GM03348 (cell line): ENCODE measurements around the gene RETREG2.
"Not testable (repeated sequence)": the region's sequence is repeated elsewhere in the genome, so short reads cannot be mapped to it uniquely, and the experiment has no call there.

Source experiments
- DNase-seq: peaks from one replicate; pipeline ENCODE4 v3.0.0; 2012; ENCODE audit warnings: low spot score

The RETREG2 gene

DNA sequence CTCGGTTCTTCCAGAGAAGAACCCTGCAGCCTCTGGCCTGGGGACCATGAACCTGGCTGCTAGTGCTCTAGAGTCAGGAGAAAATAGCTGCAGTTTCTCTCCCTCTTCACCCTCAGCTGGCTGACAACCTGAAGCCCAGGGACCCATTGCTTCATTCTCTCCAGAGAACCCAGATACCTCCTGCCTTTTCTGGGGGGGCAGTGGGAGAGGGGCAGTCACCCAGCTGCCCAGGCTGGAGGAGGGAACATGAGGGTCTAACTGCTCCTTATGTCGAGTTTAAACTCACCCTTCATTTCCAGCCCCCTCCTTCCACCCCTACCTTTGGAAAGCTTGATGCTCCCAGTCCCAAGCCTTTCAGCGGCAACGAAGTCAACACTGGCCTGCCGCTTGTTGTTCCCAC is 20.9 kb downstream of the RETREG2 start:
- DNase-seq: no peak

DNA sequence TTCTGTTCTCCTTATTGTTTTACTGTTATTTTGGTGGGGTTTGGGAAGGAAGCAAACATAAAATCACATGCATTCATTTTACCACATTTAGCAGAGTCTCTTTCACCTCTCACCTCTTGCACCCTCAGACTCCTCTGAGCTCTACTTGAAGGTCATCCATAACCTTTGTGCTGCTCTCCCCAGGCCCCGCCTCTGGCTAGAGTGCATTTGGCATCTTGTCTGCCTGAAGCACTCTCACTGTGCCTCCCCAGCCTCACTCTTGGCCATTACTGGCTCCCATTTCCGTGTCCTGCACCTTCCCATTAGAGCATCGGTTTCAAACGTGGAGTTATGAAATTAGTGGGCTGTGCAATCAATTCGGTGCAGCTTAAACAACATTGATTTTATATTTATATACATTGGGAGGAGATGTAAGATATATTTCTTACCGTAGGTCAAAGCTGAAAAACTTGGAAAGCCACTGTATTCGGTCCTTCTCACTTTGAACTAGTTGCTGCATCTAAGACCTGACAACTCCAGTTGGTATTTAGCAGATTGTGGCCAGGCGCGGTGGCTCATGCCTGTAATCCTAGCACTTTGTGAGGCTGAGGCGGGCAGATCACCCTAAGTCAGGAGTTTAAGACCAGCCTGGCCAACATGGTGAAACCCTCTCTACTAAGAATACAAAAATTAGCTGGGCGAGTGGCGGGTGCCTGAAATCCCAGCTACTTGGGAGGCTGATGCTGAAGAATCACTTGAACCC is 21.6 kb downstream of the RETREG2 start:
- DNase-seq: no peak

DNA sequence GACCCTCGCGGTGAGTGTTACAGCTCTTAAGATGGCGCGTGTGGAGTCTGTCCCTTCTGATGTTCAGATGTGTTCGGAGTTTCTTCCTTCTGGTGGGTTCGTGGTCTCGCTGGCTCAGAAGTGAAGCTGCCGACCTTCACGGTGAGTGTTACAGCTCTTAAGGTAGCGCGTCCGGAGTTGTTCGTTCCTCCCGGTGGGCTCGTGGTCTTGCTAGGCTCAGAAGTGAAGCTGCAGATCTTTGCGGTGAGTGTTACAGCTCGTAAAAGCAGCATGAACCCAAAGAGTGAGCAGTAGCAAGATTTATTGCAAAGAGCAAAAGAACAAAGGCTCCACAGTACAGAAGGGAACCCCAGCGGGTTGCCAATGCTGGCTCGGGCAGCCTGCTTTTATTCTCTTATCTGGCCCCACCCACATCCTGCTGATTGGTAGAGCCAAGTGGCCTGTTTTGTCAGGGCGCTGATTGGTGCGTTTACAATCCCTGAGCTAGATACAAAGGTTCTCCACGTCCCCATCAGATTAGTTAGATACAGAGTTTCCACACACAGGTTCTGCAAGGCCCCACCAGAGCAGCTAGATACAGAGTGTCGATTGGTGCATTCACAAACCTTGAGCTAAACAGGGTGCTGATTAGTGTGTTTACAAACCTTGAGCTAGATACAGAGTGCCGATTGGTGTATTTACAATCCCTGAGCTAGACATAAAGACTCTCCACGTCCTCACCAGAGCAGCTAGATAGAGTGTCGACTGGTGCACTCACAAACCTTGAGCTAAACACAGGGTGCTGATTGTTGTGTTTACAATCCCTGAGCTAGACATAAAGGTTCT is 22.6 kb downstream of the RETREG2 start:
- not testable (repeated sequence) for DNase-seq

DNA sequence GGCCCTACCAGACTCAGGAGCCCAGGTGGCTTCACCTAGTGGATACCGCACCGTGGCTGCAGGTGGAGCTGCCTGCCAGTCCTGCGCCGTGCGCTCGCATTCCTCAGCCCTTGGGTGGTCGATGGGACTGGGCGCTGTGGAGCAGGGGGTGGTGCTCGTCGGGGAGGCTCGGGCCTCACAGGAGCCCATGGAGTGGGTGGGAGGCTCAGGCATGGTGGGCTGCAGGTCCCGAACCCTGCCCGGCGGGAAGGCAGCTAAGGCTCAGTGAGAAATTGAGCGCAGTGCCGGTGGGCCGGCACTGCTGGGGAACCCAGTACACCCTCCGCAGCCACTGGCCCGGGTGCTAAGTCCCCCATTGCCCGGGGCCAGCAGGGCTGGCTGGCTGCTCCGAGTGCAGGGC is 23.3 kb downstream of the RETREG2 start:
- not testable (repeated sequence) for DNase-seq

DNA sequence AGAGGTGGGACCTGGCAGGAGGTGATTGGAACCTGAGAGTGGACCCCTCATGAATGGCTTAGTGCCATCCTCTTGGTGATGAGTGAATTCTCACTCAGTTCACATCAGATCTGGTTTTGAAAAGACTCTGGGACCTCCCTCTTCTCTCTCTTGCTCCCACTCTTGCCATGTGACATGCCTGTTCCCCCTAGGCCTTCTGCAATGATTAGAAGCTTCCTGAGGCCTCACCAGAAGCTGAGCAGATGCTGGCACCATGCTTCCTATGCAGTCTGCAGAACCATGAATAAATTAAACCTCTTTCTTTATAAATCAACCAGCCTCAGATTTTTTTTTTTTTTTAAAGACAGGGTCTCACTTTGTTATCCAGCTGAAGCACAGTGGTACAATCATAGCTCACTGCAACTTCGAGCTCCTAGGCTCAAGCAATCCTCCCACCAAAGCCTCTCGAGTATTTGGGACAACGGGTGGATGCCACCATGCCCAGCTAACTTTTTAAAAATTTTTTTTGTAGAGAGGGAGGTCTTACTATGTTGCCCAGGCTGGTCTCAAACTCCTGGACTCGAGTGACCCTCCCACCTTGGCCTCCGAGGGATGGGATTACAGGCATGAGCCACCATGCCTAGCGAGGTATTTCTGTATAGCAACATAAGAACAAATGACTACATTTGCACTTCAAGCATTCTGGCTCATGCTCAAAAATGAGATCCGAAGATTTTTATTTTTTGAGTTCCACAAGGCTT is 26.5 kb downstream of the RETREG2 start:
- DNase-seq: no peak

DNA sequence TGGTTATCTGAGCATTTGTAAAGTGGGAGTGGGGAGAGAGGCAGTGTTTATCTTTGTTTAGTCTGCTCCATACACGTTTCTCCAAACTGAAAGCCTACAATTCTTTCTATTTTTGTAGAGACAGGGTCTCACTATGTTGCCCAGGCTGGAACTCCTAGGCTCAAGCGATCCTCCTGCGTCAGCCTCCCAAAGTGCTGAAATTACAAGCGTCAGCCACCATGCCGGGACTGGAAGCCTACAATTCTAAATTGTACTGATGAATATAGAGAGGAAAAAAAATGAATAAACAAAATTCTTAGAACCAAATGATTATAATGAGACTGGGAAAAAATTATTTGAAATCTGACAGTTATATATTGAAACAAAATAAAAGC is 27.1 kb downstream of the RETREG2 start:
- no peak for DNase-seq

DNA sequence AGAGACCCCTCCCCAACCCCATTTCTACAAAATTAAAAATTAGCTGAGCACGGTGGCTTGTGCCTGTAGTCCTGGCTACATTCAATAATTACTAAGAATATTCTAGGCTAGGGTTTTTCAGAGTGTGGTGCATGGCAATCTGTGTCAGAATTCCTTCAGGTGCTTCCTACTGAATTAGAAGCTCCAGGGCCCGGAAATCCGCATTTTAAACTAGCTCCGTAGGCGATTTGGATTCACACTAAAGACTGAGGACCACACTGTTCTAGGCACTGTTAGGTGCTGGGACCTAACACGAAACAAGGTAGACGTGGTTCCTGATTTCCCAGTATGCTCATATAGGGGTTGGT is 27.9 kb downstream of the RETREG2 start:
- no peak for DNase-seq

DNA sequence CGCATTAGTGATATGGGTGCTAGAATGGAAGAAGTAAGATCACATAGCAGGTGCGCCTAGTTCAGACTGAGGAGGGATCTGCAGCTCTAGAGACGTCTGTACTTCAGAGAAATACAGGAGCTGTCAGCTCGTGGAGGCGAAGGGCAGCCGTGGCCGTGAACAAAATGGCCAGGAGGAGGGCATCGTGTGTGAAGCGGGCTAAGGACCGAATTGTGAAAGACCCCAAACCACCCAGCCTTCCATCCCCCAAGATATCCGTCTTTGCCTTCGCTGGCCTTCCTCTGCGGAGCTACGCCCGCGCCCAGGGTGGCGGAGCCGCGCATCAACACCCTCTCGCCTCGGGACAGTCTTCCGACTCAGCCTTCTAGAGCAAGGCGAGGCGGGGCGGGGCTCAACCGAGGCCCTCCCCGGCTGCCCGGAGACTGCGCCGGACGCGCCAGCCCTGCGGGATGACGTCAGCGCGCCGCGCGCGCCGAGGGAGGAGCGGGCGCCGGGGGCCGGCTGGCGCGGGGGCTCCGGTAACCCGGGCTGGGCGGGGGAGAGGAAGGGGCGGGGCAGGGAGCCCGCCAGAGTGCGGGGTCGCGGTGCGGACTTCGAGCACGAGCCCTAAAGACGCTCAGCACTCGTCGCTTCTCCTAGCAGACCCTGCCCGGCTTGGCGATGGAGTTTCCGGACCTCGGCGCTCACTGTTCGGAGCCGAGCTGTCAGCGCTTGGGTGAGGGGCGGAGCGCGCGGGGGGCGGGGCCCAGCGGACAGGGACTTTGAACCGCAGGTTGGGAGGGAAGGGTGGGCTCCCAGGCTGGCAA is 28.5 kb downstream of the RETREG2 start, which contains the start of gene ZFAND2B:
ZFAND2B (plus strand) TSS at position 455 of the 806 bp plus-strand sequence; CDS start at position 661, 206 bp downstream.
- DNase-seq: peak; percentile 99

DNA sequence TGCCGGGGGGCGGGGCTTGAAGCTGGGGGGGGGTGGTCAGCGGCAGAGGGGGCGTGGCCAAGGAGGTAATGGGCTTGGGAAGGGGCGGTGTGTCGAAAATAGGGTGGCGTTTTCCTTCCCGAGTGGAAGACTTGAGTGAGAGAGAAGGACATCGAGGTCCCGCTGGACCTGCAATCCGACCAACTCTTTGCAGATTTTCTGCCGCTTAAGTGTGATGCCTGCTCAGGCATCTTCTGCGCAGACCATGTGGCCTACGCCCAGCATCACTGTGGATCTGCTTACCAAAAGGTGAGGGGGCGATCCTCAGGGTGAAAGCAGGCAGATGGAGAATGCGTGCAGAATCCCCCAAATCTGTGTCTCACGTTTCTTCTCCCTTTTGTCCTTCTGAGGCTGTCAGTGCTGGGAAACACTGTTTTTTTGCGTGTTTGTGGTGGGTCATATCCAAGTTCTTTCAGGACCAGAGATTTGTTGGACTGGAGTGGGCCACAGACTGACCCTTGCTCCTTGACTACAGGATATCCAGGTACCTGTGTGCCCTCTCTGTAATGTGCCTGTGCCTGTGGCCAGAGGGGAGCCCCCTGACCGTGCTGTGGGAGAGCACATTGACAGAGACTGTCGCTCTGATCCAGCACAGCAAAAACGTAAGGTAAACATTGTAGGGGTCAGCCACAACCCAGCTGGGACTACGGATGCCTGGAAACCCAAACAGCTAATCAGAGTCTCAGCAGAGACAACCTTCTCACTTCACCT is 29.2 kb downstream of the RETREG2 start:
- no peak for DNase-seq

DNA sequence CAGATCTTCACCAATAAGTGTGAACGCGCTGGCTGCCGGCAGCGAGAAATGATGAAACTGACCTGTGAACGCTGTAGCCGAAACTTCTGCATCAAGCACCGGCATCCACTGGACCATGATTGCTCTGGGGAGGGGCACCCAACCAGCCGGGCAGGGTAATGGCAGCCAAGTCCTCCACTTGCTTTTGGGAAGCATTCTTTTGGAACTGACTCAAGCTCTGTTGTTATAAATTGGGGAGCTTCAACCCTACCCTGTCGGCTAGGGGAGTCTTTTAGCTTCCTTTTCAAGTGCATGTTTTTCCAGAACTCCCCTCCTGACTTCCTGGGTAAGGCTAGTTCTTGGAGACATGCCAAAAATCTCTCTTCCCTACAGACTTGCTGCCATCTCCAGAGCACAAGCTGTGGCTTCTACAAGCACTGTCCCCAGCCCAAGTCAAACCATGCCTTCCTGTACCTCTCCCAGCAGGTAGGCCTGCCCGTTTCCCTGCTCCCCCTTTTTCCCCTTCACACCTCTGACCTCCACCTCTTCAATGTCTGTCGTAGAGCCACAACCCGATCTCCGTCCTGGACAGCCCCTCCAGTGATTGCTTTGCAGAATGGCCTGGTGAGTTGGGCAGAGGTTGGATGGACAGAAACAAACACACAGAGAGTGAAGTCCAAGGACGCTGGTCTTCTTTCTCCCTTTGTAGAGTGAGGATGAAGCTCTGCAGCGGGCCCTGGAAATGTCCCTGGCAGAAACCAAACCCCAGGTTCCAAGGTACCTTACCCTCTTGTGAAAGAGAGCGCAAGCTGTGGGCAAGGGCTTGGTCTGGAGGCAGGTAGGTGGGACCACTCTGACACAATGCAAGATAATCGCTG is 30.0 kb downstream of the RETREG2 start:
- DNase-seq: peak; percentile 27

DNA sequence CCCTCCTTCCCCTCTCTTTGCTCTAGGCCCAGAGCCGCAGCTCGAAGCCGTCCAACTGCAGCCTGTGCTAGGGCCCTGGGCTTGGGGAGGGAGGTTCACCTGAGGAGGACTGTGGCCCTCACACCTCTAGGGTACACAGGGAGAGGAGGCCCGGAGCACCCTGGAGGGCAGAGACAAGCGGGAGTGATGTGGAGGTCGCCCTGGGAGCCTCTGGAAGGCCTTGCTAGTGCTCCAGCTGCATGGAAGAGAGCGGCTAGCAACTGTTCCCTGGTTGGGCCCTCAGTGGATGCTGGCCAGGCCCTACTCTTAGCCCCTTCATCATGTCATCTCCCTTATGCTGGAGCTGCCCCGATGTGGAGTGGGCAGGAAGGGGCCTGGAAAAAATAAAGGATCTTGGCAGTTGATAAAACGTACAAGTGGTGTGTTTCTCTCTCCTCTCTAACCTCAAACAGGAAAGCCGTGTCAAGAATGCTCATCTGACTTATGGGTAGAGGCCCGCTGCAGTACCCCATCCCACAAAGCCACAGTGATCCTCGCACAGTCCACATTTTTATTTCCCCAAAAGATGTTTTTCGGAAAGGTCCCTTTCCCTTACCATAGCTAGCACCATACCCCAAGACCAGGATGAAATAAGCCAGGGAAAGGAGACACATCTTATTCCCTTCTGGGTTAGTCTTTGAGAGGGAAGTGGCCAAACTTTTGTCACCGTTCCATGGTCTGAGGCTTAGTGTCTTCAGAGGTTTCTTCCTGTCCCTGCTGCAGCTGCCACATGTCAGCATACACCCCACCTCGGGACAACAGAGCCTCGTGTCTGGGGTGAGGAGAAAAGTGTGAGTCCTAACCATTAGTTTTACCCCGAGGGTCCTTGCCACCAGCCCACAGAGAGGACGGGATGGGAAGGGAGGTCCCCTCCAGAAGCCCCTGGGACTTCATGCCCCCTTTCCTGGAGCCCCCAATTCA is 31.4 kb downstream of the RETREG2 start:
- no peak for DNase-seq

DNA sequence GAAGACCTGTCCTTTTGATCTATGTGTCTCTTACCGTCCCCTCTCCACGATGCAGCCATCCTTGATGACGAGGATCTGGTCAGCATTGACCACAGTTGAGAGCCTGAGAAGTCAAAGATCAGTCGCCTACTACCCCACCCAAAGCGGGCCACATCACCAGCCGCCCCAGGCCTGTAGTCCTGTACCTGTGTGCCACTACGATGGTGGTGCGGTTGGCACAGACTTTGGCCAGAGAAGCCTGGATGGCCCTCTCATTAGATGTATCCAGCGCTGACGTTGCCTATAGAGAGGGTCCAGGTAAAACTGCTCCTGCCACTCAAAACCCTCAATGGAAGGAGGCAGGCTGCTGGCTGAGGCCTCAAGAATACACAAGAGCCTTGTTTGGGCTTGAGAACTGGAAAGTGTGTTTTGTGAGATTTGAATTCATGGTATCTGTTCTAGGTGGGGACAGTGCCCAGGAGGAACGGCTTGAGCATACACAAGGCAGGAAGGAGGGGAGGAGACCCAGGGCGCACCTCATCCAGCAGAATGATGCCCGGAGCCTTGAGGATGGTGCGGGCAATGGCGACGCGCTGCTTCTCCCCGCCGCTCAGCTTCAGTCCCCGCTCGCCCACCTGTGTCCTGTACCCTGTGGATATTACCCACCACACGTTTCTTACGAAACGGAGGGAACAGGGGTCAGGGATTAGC is 32.3 kb downstream of the RETREG2 start:
- DNase-seq: no peak

DNA sequence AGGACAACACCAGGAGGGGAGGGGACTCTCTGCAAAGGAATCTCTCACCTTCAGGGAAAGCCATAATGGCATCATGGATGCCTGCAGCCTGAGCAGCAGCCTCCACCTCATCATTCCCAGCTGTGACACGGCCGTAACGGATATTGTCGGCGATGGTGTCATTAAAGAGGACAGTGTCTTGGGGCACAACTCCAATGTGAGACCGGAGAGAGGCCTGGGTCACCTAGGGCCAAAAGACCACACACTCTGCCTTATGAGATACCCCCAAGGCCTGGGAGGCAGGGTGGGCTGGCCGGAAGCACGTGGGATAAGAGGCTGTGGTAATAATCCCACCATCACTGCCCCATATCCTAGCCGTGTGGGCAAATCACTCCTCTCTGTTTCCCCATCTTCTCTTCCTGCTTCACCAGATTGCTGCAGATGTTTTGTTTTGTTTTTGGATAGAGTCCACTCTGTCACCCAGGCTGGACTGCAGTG is 32.8 kb downstream of the RETREG2 start:
- no peak for DNase-seq

DNA sequence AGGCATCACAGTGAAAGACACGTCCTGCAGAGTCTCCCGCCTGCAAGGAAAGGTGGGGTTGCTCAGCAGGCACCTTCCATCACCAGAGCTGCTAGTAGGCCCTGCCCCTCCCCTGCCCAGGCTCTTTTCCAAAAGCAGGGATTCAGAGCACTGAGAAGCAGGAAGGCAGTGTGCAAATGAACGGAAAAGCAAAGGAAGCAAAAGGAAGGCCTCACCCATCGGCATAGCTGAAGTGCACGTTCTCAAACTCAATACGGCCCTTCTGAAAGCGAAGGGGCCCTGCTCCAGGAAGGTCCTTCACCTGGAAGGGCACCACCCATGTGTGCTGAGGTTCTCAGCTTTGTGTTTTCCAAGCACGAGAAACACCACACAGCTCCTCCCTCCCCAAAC is 34.9 kb downstream of the RETREG2 start:
- DNase-seq: no peak

DNA sequence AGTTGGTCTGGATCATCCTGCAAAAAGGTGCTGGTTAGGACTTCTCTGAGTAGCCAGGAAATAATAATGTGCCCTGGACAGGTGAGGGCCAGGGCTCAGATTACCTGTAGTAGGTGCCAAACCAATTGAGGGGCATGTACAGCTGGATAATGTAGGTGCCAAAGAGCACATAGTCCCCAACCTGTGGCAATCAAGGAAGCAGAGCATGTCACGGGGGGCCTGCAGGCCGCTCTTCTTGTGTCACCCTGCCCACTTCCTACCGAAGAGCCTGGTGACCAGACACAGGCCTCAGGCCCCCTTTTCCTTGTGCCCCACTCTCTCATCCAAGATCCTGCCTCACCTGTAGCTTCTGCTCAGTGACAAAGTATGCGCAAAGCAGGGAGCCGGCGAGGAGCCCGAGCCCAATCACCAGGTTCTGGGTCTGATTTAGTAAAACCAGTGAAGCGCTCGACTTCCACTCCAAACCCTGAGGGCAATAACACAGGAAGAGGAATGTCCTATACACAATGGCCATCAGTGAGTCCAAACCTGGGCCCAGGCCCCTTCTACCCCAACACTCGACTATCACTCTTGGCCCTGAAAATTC is 35.5 kb downstream of the RETREG2 start:
- no peak for DNase-seq

DNA sequence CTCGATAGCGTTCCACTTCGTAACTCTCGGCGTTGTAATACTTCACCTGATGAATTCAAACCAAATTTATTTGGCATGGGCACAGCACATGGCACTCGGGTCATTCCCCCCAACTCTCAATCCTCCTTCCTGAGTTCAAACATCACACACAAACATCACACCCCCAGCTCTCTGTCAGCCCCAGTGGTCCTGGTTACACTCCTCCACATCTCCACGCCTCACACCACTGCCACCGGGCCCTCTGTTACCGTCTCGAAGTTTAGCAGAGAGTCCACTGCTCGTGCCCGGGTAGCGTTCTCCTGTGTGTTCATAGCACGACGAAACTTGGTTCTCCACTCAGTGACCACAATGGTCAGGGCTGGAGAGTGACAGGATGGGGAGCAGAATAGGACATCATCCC is 36.1 kb downstream of the RETREG2 start:
- no peak for DNase-seq

DNA sequence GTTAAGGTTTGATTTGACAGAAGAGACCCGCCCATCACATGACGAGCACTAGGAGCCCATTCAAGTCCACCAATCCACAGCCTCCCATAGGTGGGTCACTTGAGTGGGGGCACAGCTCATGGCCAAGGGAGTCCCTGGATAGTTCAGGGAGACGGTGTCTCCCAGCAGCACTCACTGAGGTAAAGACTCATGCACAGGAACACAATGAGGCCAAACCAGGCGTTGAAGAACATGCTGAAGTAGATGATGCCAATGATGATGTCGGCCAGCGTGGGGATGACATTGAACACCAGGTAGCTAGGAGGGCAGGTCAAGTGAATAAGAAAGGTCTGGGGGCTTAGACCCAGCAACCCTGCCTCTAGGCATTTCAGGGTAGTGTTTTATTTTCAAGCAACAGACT is 36.7 kb downstream of the RETREG2 start:
- DNase-seq: no peak
